ENCODE data around the gene SCYL2.

- TF ChIP-seq NANOG (IDR thresholded peaks at IDR 0.05; ENCODE audit: borderline replicate concordance) (no peak), EZH2 (IDR thresholded peaks at IDR 0.05; ENCODE audit: low read depth, unreplicated experiment) (no peak), POLR2AphosphoS5 (IDR thresholded peaks at IDR 0.05; ENCODE audit: low read depth) (no peak), EZH2phosphoT487 (IDR thresholded peaks at IDR 0.05; ENCODE audit: unreplicated experiment) (no peak), ZNF114 (CRISPR knock-in tag; IDR thresholded peaks at IDR 0.05) (no peak), ETS1 (IDR thresholded peaks at IDR 0.05) (no peak), CREB1 (CRISPR knock-in tag; IDR thresholded peaks at IDR 0.05; ENCODE audit: low read depth) (no peak), STAT1 (IDR thresholded peaks at IDR 0.05; ENCODE audit: unreplicated experiment) (no peak)
- TF ChIP-seq, protein P1, sequence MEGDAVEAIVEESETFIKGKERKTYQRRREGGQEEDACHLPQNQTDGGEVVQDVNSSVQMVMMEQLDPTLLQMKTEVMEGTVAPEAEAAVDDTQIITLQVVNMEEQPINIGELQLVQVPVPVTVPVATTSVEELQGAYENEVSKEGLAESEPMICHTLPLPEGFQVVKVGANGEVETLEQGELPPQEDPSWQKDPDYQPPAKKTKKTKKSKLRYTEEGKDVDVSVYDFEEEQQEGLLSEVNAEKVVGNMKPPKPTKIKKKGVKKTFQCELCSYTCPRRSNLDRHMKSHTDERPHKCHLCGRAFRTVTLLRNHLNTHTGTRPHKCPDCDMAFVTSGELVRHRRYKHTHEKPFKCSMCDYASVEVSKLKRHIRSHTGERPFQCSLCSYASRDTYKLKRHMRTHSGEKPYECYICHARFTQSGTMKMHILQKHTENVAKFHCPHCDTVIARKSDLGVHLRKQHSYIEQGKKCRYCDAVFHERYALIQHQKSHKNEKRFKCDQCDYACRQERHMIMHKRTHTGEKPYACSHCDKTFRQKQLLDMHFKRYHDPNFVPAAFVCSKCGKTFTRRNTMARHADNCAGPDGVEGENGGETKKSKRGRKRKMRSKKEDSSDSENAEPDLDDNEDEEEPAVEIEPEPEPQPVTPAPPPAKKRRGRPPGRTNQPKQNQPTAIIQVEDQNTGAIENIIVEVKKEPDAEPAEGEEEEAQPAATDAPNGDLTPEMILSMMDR (conservative IDR thresholded peaks at IDR 0.05; ENCODE audit: low read depth in 2 of 2), result no peak
- TF ChIP-seq, protein P2, sequence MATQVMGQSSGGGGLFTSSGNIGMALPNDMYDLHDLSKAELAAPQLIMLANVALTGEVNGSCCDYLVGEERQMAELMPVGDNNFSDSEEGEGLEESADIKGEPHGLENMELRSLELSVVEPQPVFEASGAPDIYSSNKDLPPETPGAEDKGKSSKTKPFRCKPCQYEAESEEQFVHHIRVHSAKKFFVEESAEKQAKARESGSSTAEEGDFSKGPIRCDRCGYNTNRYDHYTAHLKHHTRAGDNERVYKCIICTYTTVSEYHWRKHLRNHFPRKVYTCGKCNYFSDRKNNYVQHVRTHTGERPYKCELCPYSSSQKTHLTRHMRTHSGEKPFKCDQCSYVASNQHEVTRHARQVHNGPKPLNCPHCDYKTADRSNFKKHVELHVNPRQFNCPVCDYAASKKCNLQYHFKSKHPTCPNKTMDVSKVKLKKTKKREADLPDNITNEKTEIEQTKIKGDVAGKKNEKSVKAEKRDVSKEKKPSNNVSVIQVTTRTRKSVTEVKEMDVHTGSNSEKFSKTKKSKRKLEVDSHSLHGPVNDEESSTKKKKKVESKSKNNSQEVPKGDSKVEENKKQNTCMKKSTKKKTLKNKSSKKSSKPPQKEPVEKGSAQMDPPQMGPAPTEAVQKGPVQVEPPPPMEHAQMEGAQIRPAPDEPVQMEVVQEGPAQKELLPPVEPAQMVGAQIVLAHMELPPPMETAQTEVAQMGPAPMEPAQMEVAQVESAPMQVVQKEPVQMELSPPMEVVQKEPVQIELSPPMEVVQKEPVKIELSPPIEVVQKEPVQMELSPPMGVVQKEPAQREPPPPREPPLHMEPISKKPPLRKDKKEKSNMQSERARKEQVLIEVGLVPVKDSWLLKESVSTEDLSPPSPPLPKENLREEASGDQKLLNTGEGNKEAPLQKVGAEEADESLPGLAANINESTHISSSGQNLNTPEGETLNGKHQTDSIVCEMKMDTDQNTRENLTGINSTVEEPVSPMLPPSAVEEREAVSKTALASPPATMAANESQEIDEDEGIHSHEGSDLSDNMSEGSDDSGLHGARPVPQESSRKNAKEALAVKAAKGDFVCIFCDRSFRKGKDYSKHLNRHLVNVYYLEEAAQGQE (IDR thresholded peaks at IDR 0.05; ENCODE audit: unreplicated experiment), result no peak
Observed at GRCh38 chr12:100331871-100332270, 64.9 kb downstream of the SCYL2 start.

Measured in GM23338 (cell line).